Fibroblast of peridontal ligament (primary cell): ENCODE results near the gene TAS1R3.

Source experiments
- DNase-seq: peaks from one replicate; pipeline ENCODE4 v3.0.0-alpha.2; 2010; ENCODE audit errors: extremely low read depth

The TAS1R3 gene

DNA sequence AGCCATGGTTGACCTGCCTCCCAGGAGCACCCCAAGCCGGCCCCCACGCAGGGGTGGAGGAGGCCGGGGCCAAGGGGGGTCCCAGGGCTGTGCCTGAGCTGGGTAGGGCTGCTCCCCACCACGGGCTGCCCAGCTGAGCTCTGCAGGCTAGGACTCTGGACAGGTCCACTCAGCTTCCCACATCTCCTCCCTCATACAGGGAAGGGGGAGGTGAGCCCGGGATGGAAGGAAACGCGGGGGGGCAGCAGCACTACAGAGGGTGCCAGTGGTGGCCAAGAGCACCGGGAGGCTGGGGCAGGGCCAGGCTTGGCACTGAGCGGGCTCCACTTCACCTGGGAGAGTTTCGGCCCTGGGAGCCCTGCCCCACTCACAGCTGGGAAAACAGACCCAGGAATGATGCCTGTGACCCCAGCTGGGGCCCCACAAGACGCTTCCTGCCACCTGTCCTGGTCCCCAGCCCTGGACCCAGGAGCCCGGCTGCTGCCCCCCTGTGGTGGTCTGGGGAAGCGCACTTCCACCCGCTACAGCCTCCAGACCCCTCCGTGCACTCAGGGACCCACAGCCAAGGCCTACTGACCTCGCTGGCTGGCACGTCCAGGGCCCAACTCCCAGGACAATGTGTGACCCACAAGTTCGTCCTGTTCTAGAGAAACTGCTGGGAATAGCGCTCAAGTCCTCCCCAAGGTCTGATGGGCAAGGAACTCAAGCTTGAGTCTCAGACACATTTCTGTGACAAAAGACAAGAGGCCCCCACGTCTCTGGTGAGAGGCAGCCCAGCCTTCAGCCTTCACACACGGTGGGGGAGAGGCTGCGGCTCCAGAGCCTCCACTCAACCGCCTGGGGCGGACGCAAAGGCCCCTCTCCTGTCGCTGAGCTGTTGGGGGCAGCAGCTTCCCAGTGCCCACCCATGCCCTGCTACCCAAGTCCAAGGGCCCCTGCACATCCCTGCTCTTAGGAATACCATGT is 40.9 kb downstream of the TAS1R3 start:
- DNase-seq = peak; percentile 51

DNA sequence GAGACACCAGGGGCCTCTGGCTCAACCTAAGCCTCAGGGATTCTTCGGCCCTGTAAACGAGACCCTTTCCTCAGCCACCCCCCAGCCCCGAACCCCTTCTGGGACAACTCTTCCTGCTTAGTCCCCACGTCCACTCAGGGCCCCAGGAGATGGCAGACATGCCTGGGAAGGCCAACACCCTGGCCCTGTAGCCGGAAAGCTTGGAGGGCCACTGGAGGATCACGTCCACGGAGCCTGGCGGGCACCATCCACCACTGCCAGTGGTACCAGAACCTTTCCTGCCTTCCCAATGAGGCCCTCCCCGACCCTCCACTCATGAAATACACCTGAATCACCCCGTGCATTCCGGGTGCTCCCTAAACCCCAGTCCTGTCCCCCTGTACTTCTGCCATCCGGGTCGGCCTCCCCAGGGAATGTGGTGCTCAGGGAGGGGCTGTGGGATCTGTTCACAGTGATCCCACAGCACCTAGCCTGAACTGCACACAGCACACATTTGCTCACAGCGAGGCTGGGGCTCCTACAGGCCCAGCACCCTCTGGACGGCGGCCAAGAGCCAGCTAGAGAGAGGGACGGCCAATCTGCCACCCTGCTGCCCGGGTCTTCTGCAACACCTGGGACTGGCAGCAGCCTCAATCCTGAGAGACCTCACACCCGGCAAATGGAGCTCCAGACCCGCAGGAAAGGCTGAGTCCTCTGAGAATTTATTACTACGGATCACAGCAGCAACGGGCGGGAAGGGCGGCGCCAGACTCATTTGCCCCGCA is 42.2 kb downstream of the TAS1R3 start:
- DNase-seq = no peak

- DNase-seq = no peak
Observed at GRCh38 chr1:1373815-1374588, 42.9 kb downstream of the TAS1R3 start.

GRCh38 chr1:1374589-1374928 is 43.5 kb downstream of the TAS1R3 start:
- DNase-seq = no peak

GRCh38 chr1:1374929-1375662 is 44.0 kb downstream of the TAS1R3 start, which contains the start of gene AURKAIP1:
AURKAIP1 (minus strand) TSS chr1:1375207; CDS start chr1:1374756, 451 bp downstream.
- DNase-seq = peak; percentile 100

DNA sequence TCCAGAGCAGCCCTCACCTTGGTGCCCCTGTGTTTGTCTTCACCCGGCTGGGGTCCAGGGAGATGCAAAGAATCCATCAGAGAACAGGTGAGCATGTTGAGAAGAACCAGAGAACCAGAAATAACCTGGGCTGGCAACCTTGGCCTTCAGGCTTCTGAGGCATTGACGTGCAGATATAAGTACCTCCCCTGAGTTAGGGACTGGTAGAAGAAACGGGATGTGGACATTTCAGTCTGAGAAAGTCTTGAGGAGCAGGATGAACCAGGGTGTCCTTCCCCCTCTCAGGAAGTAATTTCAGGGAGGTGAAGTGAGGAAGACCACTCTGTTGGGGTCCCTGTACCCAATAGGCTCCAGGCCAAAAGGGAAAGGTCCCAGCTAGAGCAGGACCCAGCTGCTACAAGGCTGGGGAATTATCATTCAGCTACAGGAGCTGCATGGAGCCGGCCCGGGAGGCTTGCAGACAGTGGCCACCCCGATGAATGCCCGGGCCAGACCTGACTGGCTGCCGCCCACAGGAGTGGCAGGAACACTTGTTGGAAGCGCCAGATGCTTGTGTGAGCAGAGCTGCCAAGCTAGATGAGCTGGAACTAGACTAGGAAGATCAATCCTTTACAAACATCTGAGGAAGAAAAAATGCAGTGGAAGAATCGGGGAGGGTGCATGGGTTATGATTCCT is 45.6 kb downstream of the TAS1R3 start:
- DNase-seq = no peak

- no peak for DNase-seq
Observed at GRCh38 chr1:1377540-1378205, 46.6 kb downstream of the TAS1R3 start.

DNA sequence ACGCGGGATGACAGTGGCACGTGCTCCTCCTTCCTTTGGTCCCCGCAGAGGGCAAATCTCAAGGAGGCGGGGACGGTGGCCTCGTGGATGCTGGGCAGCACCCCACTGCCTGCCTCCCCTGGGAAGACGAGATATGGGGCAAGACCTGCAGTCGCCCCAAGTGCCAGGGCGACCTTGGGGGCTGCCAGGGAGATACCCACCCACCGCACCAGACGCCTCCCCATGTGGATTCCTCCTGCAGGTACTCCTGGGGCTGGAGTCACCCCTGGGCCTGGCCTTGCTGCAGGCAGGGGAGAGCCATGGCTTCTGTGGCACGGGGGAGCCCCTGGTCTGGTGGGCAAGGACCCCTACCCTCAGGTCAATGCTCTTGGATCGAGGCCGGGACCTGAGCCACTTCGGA is 49.8 kb downstream of the TAS1R3 start:
- DNase-seq = no peak

DNA sequence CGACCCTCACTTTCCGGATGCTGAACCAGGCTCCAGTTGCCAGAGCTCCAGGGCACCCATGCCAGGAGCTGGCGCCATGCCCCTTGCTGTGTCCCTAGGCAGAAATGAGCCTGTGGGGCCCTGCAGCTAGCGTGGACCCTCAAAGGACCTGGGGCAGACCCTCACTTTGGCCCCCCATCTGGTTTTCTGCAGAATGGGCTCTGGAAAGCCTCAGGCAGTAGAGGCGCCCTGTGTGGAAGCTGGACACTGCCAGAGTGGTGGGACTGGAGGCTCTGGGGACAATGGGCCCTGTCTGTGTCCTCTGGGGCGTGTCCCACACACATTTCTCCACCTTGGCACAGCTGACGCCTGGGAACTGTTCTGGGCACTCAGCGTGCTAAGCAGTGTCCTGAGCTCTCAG is 50.2 kb downstream of the TAS1R3 start:
- no peak for DNase-seq
